Measurements from ENCODE around the gene KCNMA1. TPM values are rescaled to one million over a fixed set of nuclear protein-coding genes. Genes with fewer than 3 reads are reported as not detected.

Gene KCNMA1
- total RNA-seq, 1 experiment from 2014 or later, result 23.3 TPM

DNA sequence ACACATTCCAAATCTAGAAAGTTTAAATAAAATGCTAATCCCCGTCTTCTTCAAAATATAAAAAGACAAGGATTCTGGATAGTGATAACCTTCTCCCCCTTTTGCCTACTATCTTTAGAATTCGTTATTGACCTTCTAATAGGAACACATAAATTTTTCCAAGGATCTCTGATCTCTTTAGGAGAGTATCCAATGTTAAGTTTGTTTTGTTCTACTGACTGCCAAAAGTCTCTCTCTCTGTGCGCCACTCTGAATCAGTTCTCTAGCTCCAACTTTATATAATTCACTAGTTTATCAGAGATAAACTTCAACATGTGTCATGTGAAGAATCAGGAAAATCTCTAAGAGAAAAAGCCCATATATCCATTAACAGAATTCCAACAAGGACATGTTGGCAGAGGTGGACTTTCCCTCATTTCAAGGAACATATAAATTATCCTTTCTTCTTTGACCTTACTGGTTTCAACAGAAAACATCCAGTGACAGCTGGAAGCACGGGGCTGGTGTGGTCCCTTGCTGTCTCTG lies 615.6 kb downstream of the KCNMA1 start:
- no peak for DNase-seq (ENCODE audit: low read depth)

DNA sequence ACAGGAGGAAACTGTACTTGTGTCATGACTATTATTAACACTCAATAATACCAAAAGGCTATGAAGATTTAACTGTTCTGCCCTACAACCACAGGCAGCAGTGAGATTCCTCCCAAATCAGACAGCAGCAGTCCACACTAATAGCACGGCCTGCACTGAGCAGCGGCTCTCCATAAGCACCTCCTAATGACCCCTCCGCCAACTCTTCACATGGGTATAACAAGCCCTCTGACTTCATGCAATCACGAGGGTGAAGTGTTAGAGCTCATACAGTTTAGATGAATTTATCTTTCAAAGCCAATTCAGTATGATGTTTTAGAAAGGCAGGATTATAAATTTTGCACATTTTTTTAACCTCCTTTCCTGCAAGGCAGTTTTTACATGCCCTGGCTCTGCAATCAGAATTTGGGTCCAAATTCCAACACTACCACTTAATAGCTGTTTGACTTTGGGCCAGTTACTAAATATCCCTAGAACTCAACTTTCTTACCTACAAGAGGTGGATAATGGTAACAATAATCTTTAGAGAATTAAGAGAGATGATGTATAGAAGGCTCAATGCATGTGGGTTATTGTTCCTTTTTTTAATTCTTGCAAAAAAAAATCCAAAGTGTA lies 617.1 kb downstream of the KCNMA1 start:
- DNase-seq (ENCODE audit: low read depth), result no peak

DNA sequence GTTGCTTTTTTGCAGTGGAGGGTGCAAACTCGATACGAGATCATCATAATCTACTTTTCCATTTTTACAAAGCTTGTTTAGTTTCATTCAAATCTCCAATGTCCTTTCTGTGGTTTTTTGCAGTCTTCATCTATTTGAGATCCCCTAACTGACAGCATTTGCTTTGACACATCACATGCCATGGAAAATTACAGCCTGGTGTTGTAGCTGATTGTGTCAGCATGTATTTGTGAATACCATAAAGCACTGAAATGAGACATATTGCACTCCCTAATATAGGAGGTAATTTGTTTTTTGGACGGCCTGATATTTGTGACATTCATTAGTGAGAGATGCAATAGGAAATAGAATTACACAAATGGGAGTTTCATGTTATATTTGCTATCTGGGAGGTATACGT lies 620.8 kb downstream of the KCNMA1 start:
- DNase-seq (ENCODE audit: low read depth), result peak; percentile 4

DNA sequence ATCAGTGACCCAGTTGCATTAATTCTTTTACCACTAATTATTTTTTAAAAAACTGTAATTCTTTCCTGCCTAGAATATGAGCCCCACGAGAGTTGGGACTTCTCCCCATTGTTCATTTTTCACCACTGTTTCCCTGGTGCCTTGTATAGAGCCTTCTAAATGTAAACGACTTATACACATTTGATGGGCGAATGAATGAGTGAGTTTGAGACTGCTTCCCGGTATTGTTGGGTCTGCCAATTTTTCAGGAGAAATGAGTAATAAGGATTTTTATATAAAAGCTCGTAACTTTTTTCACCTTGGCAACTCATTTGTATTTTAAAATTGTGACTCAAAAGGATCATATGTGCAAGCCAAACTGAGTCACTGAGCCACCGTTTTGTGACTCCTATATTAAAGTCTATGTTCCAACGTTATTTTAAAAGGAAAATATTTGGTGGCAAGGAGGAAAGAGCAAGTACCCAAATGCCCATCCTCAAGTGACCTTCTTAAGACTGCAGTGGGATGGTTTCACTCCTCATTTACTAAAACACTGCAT lies 621.3 kb downstream of the KCNMA1 start:
- peak; percentile 66 for DNase-seq (ENCODE audit: low read depth)

DNA sequence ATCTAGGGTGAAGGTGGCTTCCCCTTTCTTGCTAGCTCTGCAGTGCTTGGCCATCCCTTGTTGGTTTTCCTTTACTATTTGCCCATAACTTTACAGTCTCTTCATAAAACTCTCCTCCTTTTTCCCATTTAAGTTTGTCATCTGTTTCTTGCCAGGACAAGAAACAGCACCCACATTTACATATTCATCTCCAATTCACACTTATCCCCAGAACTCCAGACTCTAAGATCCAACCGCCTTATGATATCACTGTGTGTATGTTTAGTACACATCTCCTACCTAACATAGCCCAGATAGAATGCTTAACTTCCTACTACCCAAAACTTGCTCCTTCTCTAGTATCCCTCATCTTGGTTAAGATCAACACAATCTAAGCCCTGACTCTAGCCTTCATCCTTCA lies 622.2 kb downstream of the KCNMA1 start:
- DNase-seq (ENCODE audit: low read depth), result no peak

DNA sequence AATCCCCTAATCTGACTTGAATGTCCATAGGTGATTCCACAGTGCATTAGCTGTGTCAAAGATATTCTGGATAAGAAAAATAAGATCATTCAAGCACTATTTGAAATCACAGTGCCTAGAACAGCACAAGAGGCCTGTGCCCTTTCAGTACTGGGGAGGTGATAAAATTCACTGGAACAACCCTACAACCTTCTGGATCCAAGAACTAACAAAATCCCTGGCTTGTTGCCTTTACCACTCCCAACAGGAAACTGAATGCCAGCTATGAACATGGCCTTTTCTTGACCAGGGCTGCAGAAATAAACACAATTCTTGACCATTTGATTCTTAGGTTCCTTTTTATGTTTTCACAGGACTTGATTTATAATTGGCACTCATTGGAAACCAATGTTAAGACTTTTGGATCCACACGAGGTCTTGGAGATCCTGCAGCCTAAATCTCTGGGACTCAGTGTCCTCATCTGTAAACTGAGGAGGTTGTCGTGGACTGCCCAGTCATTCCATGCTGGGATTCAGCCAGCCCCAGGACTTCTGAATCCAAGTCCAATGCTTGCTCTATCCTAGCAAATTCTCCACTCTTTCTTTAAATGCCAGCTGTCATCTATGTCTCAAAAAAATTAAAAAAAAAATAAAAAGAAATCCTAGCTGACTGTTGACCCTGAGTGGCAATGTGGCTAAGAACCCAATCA lies 624.7 kb downstream of the KCNMA1 start:
- DNase-seq (ENCODE audit: low read depth), result no peak

DNA sequence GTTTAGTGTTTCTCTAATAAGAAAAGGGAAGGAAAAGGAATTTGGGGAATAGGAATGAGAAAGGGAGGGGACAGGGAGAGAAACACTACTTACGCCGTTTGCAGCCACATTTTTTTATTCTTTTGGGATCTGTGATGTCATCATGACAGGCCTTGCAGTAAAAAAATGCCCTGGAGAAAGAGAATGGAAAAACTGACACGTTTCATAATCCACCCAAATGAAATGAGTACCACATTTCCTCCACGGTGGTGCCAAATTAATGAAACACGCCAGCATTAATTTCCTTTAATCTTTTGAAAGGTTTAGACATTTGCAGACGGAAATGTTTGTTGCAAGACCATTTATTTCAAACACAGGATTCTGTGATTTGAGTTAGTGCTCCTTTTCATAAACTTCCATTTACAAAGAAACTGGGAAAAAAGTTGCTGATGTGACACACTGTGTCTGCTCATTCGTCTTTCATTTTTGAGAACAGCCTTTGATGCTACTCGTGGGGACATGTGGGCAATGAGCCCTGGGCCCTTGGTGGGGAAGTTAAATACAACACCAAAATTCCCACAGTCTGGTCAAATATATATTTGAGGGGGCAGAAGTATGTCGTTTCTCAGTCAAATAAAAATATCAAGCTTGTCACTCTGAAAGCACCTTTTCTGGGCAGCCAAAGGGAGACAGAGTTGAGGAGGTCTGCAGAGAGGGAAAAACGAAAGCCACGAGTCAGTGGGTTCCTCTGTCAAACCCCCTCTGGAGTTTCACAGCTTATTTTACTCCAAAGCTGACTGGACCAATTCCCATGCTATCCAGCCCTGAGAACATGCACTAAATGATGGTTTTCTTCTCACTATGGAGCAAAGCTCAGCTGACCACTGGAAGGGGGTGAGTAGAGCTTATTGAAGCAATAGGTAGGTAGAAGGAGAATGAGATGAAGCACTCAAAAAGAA lies 625.5 kb downstream of the KCNMA1 start:
- no peak for DNase-seq (ENCODE audit: low read depth)

DNA sequence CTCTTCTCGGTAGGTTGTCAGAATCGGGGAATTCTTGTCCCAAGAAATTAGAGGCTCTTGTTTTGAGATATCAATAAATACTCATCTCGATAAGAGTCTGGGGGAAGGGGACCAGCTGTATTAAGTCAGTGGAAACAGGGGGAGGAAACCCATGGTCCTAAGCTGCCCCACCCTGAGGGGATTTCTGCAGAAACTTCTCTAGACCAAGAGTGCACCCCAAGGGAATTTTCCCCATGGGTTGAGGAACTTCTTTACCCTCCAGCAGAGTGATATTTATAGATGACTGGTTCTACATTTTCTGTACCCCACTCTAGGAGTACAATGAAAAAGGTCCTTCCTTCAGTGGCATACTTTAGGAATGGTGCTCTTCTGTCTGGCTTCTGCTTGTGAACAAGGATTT lies 627.2 kb downstream of the KCNMA1 start:
- no peak for DNase-seq (ENCODE audit: low read depth)

DNA sequence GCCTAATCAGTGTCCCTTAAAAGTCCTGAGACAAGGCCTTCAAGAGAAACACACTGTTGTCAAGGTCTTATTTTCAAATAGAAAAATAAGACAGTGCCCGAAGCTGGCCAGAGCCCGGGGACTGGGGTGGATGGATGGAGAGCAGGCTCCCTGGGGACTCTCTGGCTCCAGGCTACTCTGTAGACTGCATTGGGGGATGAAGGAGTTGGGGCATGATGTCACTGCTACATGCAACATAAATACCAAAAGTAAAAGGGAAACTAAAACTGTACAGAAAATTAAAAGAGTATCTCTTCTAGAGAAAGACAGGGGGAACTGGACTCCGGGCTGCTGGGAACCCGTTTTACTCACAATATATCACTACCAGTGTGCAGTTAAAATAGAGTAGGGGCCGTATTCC lies 629.8 kb downstream of the KCNMA1 start:
- no peak for DNase-seq (ENCODE audit: low read depth)

DNA sequence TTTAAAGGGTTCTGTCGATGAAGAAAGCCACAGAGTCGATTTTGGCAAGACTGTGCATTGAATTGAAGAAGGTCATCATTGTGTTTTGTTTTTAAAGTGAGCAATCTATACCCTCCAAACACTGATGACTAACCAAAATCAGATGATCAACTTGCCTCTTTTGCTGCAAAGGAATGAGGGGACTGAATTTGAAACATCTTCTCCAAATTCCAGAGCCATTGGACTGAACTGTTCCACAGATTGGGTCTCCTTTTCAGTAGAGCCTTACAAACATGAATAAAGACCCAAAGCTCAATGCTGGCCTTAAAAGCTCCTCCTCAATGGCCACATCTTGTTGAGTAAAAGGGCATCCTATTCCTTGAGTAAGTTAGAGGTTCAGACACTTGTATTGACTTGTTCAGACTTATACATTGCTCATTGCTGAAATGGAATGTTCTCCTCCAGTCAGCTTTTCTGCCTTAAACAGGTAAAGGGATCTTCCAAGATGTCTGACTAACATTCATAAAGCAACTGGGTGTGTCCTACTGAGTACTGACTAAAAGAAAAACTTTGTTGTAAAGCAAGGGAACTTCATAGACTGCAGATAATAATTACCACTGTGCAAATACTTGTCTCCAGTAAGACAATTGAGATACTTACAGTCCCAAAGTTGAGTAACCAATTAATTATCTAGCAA lies 630.6 kb downstream of the KCNMA1 start:
- peak; percentile 4 for DNase-seq (ENCODE audit: low read depth)

DNA sequence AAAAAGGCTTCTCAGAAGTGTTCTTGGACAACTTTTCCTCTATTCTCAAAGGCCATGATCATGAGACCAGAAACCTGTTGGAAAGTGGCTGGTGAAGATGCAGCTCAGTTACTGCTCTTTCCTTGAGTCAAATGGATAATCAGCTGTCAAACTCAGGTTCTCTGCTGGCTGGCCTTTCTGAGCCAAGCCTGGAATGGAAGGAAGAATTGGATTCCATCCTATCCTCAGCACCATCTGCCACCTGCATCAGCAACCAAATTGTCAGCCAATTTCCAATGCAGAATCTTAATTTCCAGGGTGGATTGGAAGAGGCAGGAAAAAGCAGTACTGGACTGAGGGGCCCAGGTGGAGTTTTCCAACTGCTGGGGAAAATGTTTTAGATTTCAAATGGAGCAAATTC lies 631.7 kb downstream of the KCNMA1 start:
- DNase-seq (ENCODE audit: low read depth), result no peak

DNA sequence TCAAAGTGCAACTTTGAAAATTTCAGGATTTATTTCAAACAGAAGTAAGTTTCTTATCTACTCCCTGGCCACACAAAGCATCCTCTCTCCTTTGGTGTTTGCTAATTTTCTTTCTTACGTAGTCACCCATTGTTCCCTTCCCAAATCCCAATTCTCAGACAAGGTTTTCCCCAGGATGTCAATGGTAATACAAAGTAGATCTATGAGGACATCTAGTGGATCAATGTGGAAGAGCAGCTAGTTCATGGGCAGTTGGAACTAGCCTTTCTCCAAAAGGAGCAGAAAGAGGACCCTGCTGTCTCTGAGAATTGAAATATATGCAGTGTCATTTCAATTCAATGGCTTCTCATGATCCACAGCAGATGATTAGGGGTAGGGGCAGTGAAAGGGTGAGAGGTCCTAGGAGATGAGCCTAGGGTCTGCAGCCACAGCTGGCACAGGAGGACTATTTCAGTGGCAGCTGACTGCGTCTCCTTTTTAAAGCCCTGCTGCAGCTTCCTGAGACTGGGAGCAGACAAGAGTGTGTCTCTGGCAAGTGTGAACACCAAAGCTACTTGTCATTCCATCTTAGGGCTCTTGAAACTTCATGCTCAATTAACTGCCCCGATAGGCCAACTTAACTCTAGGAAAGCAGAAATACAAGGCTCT lies 632.6 kb downstream of the KCNMA1 start:
- peak; percentile 52 for DNase-seq (ENCODE audit: low read depth)

DNA sequence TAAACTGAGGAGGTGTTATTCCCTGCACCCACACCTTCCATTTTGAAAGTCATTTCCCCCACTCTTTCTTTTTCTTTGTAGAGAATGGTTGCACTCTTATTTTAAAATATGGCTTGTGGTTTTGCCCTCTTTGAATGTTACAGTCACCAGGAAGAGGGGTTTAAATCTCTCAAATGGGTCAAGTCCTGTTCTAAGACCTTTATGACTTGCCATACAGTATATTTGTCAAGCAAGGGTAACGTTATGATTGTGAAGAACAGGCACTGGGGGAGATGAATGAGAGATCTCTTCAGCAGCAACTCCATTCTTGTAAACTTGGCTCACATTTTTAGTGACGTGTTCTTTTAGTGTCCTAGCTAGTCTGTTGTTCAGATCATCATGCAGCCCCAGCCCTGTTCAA lies 634.7 kb downstream of the KCNMA1 start:
- no peak for DNase-seq (ENCODE audit: low read depth)

DNA sequence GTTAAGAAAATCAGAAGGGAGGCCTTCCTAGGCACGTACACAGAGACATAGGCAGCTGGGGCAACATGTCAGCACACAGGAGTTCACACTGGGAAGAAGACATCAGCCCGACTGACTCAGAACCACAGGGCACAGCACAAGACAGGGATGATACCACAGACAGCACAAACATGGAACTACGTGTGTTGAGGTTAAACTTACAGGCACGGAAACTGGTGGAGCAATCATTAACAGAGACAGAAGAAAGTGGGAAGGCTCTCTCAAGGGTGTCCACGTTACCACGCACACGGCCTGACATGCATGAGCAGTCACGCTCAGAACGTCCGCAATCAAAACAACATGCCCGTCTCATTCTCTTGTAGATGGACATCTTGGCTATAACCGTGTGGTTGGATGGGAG lies 636.4 kb downstream of the KCNMA1 start:
- DNase-seq (ENCODE audit: low read depth), result no peak

DNA sequence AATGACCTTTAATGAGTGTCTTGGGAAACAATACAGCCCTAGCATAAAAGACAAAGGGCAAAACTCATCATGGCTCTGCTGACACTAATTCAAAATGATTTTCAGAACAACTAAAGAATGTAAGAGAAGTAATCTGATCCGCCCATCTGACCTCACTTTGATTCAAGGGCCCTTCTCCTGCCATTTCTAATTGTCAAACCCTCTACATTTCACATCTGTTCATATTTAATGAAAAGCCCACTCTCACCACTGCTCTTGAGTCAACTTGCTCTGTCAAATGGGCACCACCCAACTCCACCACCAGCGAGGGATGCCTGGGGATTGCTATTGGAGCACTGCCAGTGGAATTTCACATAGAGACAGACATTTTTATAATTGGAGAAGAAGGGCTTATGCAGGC lies 639.2 kb downstream of the KCNMA1 start:
- DNase-seq (ENCODE audit: low read depth), result no peak

DNA sequence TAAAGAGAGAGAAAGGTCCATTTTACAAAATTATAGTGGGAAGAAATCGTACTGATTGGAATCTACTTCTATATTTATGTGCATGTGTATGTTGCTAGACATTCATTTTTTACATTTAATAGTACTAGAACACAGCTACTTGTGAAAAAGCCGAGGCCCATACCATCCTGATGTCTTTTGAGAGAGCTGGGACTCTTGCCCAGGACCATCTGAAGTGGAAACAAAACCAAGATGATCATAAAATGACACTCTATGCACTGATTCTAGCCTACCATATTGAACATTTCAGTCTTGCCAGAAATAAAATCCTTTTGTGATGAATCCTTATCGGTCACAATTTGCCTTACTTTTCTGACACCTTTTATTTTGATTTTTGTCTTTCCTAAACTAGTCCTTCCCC lies 640.0 kb downstream of the KCNMA1 start:
- DNase-seq (ENCODE audit: low read depth), result no peak

DNA sequence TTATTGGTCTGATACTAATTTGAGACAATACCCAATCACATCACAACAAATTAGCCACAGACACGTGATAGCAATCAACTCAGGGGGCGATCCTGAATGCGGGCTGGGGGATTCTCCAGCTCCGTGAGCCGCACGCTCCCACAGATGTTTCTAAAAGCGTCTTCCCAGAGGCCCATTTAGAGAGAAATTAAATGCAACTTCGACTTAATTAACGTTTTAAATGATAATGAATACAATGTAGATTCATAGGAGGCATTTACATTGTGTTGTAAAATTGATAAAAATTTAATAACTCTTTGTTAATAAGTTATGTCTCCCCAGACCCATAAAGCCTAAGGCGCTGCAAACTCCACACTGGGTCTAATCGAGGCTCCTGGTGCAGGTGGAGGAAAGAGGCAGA lies 642.6 kb downstream of the KCNMA1 start:
- DNase-seq (ENCODE audit: low read depth), result no peak

DNA sequence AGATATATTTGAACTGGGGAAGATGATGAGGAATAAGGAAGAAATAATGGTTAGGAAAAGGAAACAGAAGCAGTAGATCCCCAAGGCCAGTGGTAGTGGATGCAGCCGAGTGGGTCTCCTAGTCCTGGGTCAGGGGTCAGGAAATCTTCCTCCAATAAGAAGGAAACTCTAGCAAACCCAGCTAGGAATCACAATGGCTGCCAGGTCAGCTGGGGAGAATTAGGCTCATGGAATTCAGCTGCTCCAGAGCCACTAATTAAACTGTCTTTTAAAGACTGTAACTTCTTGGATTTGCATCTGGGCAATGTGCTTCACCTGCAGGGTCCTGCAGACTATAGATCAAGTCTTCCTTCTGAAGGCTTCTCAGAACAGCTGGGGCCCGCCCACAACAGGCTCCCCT lies 644.4 kb downstream of the KCNMA1 start:
- DNase-seq (ENCODE audit: low read depth), result no peak

DNA sequence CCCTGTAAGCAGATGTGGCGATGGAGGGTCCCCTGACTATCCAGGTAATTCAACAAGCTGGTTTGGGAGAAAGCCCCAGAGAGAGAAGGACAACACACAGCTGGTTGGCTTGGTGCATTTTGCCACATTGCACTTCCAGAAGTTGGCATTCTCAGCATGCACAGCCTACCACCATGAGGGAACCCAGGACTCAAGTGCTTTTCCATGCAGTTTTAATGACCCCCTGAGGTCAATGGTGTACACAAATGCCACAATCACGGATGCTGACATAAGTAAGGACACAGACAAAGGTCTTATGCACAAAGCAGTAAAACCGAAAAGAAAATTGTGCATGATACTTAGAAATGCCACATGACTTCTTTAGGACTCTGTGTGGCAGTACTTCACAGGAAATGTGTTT lies 645.1 kb downstream of the KCNMA1 start:
- DNase-seq (ENCODE audit: low read depth), result no peak

DNA sequence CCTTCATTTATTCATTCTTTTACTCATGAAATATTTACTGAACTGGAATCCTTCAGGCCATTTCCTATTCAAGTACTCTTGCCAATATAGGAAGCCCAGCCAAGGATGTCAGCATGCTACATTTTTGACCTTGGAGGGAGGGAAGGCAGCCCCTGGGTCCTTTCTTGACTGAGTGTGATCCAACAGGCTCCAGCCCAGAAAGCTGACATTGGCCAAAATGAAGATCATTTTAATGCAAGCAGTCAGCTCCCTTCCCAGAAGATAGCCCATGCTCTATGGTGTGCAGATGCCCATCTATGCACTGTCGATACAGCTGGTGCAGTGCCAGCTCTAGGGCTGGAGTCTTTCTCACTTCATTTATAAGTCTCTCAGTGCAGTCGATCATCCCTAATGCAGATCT lies 646.0 kb downstream of the KCNMA1 start:
- no peak for DNase-seq (ENCODE audit: low read depth)

DNA sequence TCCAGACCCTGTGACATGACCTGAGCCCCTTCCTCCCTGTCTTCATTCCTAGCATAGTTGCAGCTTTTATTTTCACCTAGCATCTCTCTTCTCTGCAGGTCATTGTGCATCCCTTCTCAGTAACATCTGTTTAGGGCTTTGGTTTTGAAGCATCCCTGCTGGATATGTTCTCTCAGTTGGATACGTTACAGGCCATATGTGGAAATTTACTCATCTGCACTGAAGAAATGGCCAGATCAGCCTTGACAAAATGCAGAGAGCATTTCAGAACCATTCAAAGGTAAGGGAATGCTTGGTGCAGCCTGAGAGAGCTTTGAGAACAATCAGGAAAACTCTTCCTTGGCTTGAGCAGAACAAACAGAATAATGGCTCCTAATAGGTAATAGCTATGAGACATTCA lies 647.0 kb downstream of the KCNMA1 start:
- no peak for DNase-seq (ENCODE audit: low read depth)
